ENCODE data around the gene NFATC3.
A peak's percentile ranks its signal among the peaks of the same experiment; 100 is the strongest.

The NFATC3 gene

DNA sequence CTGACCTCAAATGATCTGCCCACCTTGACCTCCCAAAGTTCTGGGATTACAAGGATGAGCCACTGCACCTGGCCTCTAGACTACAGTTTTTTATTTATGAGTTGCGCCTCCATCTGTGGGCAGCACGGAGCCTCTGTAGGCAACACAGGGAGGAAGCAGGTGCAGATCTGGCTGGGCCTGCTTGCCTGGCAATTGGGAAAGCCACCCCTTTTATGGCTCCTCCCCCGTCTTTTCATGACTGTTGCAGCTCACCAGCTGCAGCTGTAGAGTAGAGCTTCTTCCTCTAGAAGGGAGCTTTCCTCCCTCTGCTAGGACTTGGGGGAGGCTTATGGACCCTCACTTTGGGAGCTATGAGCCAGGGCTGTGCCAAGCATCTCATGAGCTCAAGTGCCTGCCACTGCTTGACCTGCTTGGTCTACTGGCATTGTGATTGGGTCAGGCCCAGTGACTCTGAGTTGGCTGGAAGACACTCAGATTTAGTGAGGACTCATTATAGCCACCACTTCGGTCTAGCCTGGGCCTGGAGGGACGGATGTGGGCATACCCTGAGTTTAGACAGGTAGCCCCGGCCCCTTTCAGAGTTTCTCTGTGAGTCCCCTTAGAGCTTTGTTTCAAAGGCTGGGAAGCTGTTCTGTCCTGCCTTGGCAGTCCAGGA, 172.2 kb downstream of the NFATC3 start:
- no peaks in the 10 kb centered on the region for H3K27me3 ChIP-seq (ENCODE audit: insufficient read depth, poor library complexity, severe bottlenecking)
- TF ChIP-seq SPI1 (IDR thresholded peaks at IDR 0.05; ENCODE audit: borderline replicate concordance, low read depth) (peak; percentile 48; the same call in 1 of the 2 replicates), GABPA (IDR thresholded peaks at IDR 0.05; ENCODE audit: low read depth) (peak; percentile 64; the same call in 1 of the 2 replicates), POLR2AphosphoS5 (IDR thresholded peaks at IDR 0.05; ENCODE audit: low read depth) (peak; percentile 99)
- TF ChIP-seq, protein P1, sequence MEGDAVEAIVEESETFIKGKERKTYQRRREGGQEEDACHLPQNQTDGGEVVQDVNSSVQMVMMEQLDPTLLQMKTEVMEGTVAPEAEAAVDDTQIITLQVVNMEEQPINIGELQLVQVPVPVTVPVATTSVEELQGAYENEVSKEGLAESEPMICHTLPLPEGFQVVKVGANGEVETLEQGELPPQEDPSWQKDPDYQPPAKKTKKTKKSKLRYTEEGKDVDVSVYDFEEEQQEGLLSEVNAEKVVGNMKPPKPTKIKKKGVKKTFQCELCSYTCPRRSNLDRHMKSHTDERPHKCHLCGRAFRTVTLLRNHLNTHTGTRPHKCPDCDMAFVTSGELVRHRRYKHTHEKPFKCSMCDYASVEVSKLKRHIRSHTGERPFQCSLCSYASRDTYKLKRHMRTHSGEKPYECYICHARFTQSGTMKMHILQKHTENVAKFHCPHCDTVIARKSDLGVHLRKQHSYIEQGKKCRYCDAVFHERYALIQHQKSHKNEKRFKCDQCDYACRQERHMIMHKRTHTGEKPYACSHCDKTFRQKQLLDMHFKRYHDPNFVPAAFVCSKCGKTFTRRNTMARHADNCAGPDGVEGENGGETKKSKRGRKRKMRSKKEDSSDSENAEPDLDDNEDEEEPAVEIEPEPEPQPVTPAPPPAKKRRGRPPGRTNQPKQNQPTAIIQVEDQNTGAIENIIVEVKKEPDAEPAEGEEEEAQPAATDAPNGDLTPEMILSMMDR (IDR thresholded peaks at IDR 0.05; ENCODE audit: insufficient read depth, low read length) = no peak
- DNase-seq (ENCODE audit: low read depth in 1 of 2, low spot score in 1 of 2) = peak; percentile 70 to 96
- H3K27ac ChIP-seq (replicated peaks) = peak overlapping the region; percentile 87
- H3K4me3 ChIP-seq (replicated peaks; ENCODE audit: insufficient read depth, low read length) = no peak overlapping the region

DNA sequence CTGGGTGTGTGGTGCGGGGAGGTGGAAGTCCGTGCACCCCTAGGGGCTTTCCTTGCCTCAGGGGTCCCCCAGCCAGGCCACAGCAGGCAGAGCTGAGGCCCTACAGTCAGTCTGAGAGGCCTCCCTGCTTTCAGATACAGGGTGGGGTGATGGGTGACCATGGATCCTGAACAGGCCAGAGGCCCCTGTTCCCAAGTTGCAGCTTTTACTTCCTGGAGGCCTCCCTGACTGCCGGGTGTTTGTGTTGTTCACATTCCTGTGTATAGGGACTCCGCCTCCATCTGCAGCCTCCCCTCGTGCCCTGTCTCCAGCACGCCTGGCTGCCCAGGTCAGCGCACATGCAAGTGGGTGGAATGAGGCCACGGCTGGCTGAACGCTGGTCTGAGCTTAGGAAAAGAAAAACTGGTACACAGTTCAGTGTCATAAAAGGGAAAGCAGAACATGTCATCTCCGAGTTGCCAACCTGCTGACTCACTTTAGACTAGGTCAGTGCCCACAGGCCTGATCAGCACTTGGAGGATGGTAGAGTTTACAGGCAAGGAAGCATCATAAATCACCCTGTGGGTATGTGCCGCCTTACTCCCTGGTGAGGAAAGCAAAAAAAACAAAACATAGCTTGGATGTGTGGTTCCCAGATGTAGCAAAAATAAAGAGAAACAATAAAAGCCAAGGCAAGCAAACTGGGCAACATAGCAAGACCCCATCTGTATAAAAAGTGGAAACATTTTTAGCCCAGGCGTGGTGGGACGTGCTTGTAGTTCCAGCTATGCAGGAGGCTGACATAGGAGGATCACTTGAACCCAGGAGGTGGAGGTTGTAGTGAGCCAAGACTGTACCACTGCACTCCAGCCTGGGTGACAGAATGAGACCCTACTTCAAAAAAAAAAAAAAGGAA, 173.0 kb downstream of the NFATC3 start:
- Histone ChIP-seq H3K27ac (replicated peaks) (peak overlapping the region; percentile 87), H3K27me3 (ENCODE audit: insufficient read depth, poor library complexity, severe bottlenecking) (no peaks in the 10 kb centered on the region), H3K4me3 (replicated peaks; ENCODE audit: insufficient read depth, low read length) (no peak overlapping the region)
- DNase-seq (ENCODE audit: low read depth in 1 of 2, low spot score in 1 of 2) = peak; percentile 36 to 80
- TF ChIP-seq GABPA (IDR thresholded peaks at IDR 0.05; ENCODE audit: low read depth) (no peak), SPI1 (IDR thresholded peaks at IDR 0.05; ENCODE audit: borderline replicate concordance, low read depth) (no peak), POLR2AphosphoS5 (IDR thresholded peaks at IDR 0.05; ENCODE audit: low read depth) (no peak)
- TF ChIP-seq, protein P2, sequence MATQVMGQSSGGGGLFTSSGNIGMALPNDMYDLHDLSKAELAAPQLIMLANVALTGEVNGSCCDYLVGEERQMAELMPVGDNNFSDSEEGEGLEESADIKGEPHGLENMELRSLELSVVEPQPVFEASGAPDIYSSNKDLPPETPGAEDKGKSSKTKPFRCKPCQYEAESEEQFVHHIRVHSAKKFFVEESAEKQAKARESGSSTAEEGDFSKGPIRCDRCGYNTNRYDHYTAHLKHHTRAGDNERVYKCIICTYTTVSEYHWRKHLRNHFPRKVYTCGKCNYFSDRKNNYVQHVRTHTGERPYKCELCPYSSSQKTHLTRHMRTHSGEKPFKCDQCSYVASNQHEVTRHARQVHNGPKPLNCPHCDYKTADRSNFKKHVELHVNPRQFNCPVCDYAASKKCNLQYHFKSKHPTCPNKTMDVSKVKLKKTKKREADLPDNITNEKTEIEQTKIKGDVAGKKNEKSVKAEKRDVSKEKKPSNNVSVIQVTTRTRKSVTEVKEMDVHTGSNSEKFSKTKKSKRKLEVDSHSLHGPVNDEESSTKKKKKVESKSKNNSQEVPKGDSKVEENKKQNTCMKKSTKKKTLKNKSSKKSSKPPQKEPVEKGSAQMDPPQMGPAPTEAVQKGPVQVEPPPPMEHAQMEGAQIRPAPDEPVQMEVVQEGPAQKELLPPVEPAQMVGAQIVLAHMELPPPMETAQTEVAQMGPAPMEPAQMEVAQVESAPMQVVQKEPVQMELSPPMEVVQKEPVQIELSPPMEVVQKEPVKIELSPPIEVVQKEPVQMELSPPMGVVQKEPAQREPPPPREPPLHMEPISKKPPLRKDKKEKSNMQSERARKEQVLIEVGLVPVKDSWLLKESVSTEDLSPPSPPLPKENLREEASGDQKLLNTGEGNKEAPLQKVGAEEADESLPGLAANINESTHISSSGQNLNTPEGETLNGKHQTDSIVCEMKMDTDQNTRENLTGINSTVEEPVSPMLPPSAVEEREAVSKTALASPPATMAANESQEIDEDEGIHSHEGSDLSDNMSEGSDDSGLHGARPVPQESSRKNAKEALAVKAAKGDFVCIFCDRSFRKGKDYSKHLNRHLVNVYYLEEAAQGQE (IDR thresholded peaks at IDR 0.05; ENCODE audit: insufficient replicate concordance, low read depth) = no peak
- TF ChIP-seq, protein P1 (IDR thresholded peaks at IDR 0.05; ENCODE audit: insufficient read depth, low read length) = no peak

DNA sequence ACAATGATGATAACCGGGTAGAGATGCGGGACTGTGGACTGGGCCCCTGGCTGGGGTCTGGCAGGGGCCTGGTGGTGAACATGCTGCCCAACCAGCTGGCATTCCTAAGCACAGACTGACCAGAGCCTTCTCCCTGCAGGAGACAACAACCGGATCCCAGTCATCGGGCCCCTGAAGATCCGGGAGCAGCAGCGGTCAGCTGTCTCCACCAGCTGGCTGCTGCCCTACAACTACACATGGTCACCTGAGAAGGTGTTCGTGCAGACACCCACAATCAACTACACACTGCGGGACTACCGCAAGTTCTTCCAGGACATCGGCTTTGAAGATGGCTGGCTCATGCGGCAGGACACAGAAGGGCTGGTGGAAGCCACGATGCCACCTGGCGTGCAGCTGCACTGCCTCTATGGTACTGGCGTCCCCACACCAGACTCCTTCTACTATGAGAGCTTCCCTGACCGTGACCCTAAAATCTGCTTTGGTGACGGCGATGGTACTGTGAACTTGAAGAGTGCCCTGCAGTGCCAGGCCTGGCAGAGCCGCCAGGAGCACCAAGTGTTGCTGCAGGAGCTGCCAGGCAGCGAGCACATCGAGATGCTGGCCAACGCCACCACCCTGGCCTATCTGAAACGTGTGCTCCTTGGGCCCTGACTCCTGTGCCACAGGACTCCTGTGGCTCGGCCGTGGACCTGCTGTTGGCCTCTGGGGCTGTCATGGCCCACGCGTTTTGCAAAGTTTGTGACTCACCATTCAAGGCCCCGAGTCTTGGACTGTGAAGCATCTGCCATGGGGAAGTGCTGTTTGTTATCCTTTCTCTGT, 174.0 kb downstream of the NFATC3 start:
- no peak overlapping the region for H3K4me3 ChIP-seq (replicated peaks; ENCODE audit: insufficient read depth, low read length)
- no peak for TF ChIP-seq SPI1 (IDR thresholded peaks at IDR 0.05; ENCODE audit: borderline replicate concordance, low read depth)
- TF ChIP-seq, protein P1 (IDR thresholded peaks at IDR 0.05; ENCODE audit: insufficient read depth, low read length) = no peak
- no peak for TF ChIP-seq POLR2AphosphoS5 (IDR thresholded peaks at IDR 0.05; ENCODE audit: low read depth)
- TF ChIP-seq GABPA (IDR thresholded peaks at IDR 0.05; ENCODE audit: low read depth) = no peak
- TF ChIP-seq, protein P2 (IDR thresholded peaks at IDR 0.05; ENCODE audit: insufficient replicate concordance, low read depth) = no peak
- no peaks in the 10 kb centered on the region for H3K27me3 ChIP-seq (ENCODE audit: insufficient read depth, poor library complexity, severe bottlenecking)
- H3K27ac ChIP-seq (replicated peaks) = peak overlapping the region; percentile 87
- peak in 1 of 2 experiments; percentile 36 for DNase-seq (ENCODE audit: low read depth in 1 of 2, low spot score in 1 of 2)

All from HL-60 (cell line).